GM19025 (cell line): ENCODE results near the gene ITGB1.
"Not testable (repeated sequence)": the region's sequence is repeated elsewhere in the genome, so short reads cannot be mapped to it uniquely, and the experiment has no call there.

Experiments
- ATAC-seq: cut with Tn5 transposase; IDR thresholded peaks from one replicate; pipeline ENCODE4 v1.9.1; 2021; ENCODE audit warnings: mild to moderate bottlenecking, low read depth, moderate library complexity; ENCODE audit not compliant: unreplicated experiment

The ITGB1 gene

GRCh38 chr10:32895200-32895968, 62.6 kb downstream of the ITGB1 start:
- ATAC-seq: not testable (repeated sequence)

DNA sequence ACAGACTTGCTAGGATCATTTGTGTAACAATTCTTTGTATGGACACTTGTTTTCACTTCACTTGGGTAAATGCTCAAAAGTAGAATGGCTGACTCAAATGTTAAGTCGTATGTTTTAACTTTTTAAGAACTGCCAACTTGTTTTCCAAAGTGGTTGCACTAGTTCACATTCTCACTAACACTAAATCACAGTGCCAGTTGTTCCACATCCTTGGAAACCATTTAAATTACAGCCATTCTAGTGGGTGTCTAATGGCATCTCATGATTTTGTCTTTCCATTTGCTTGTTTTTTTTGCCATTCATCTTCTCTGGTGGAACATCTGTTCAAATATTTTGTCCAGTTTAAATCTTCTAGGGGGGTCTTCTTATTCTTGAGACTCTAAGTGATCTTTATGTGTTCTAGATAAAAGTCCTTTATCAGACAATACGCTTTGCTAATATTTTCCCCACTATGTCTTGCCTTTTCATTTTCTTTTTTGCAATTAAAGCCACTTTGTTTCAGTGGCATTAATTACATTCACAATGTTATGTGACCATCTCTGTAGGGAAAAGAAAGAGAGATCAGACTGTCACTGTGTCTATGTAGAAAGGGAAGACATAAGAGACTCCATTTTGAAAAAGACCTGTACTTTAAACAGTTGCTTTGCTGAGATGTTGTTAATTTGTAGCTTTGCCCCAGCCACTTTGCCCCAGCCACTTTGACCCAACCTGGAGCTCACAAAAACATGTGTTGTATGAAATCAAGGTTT, 63.9 kb downstream of the ITGB1 start:
- ATAC-seq: no peak

- ATAC-seq: no peak
Measured at GRCh38 chr10:32893434-32893833, 64.6 kb downstream of the ITGB1 start.

DNA sequence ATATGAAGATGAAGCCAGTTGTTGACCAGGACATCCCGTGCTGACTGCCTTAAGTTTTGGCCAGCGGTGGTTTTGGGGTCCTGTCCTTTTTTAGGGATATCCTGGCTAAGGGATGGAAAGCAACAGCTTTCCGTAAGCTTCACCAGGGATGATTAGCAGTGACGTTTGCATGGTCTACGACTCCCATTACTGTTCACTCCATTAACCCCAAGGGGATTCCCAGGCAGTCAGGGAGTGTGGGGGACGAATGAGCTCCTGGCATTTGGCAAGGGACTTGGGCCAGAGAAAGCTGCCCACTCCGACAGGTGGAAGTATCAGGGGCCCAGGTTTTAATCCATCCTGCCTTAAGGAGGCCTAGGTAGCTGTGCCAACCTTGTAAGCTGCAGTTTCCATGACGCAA, 66.8 kb downstream of the ITGB1 start:
- ATAC-seq: no peak

- no peak for ATAC-seq
Measured at GRCh38 chr10:32890444-32890843, 67.6 kb downstream of the ITGB1 start.

- ATAC-seq: no peak
Measured at GRCh38 chr10:32889631-32890212, 68.3 kb downstream of the ITGB1 start.

- no peak for ATAC-seq
Measured at GRCh38 chr10:32888161-32888927, 69.7 kb downstream of the ITGB1 start.

DNA sequence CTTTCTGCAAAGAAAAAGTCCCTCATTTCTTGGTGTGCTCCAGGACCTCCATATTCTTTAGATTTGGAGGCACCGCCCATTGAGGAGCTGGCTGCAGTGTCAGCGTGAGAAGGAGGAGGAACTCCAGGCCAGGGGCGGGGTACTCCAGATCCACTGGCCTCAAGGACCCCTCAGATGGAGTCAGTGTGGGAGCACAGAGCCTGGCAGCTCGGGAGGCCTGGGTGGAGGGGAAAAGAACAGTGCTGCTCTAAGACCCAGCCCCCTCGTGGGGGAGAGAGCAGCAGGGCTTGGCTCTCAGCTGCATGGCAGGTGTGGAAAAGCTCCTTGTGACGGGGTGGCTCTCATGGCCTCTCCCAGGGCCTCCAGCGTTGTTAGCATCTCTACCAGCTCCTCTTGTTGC, 70.5 kb downstream of the ITGB1 start:
- ATAC-seq: no peak

DNA sequence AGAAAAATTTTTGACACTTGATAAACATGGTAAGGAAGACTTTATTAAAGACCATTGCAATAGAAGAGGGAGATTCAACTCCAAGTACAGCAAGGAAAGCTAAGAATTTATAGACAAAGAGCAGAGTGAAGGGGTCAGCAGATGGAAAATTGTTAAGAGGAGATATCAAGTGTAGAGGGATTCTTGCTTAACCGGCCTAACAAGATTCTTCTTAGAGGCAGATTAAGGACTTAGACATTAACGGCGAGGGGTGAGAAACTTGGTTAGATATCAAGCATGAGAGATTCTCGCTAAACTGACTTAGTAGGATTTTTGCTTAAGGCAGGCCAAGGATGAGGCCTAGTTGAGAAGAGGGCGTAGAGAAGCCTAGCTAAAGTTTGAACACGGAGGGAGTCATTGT, 76.0 kb downstream of the ITGB1 start:
- no peak for ATAC-seq

GRCh38 chr10:32878646-32879045, 79.4 kb downstream of the ITGB1 start:
- no peak for ATAC-seq

- ATAC-seq: no peak
Measured at GRCh38 chr10:32877915-32878314, 80.1 kb downstream of the ITGB1 start.

GRCh38 chr10:32865170-32865569, 92.9 kb downstream of the ITGB1 start:
- ATAC-seq: no peak

GRCh38 chr10:32854435-32854834, 103.6 kb downstream of the ITGB1 start:
- ATAC-seq: no peak

DNA sequence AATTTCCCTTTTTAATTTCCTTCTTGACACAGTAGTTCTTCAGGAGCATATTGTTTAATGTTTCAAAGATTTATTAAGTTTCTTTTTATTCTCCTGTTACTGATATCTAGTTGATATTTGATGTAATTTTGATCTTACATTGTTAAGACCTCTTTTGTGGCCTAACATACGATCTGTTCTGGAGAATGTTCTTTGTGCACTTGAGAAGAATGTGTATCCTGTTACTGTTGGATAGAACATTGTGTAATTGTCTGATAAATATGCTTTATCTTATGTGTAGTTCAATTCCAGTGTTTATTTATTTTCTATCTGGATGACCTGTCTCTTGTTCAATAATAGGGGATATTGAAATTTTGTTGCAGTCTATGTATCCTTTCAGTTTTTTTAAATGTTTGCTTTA, 106.7 kb downstream of the ITGB1 start:
- no peak for ATAC-seq
